Measurements from ENCODE around the gene CALM3. TPM values are rescaled to one million over a fixed set of nuclear protein-coding genes. Genes with fewer than 3 reads are reported as not detected.

The CALM3 gene
- polyA plus RNA-seq, 1 donor from 2014 or later = 630 TPM

- Histone ChIP-seq H3K79me2 (replicated peaks; ENCODE audit: insufficient read depth, low read length) (peaks cover 34% of the 10 kb centered on the region), H3K9me3 (ENCODE audit: low read length) (no peaks in the 10 kb centered on the region), H3K4me2 (ENCODE audit: low read length) (no peak overlapping the region), H3K27ac (ENCODE audit: low read length) (no peak overlapping the region), H3K4me3 (ENCODE audit: low read length) (no peak overlapping the region), H3F3A (ENCODE audit: insufficient read depth, low read length, poor library complexity, severe bottlenecking) (no peaks in the 10 kb centered on the region), H2AFZ (ENCODE audit: low read depth, low read length) (no peak overlapping the region), H3K27me3 (ENCODE audit: insufficient read depth, low read depth, low read length) (no peaks in the 10 kb centered on the region), H3K9ac (ENCODE audit: low read length) (no peak overlapping the region), H3K36me3 (ENCODE audit: insufficient read depth, low read length) (no peaks in the 10 kb centered on the region), H3K9me2 (ENCODE audit: insufficient read depth, low read length) (no peaks in the 10 kb centered on the region), H4K20me1 (ENCODE audit: insufficient read depth) (peaks cover 38% of the 10 kb centered on the region)
- TF ChIP-seq RAD21 (conservative IDR thresholded peaks at IDR 0.05) (no peak), REST (IDR thresholded peaks at IDR 0.05; ENCODE audit: borderline replicate concordance) (no peak), MXI1 (conservative IDR thresholded peaks at IDR 0.05; ENCODE audit: poor library complexity, severe bottlenecking) (no peak), POLR2AphosphoS5 (IDR thresholded peaks at IDR 0.05) (no peak), EZH2 (IDR thresholded peaks at IDR 0.05; ENCODE audit: borderline replicate concordance, insufficient read depth, low read length, poor library complexity, severe bottlenecking) (no peak), SMC3 (conservative IDR thresholded peaks at IDR 0.05; ENCODE audit: poor library complexity) (no peak), TAF1 (IDR thresholded peaks at IDR 0.05; ENCODE audit: low read depth) (no peak), EP300 (conservative IDR thresholded peaks at IDR 0.05; ENCODE audit: poor library complexity, severe bottlenecking) (no peak)
- TF ChIP-seq, protein P1, sequence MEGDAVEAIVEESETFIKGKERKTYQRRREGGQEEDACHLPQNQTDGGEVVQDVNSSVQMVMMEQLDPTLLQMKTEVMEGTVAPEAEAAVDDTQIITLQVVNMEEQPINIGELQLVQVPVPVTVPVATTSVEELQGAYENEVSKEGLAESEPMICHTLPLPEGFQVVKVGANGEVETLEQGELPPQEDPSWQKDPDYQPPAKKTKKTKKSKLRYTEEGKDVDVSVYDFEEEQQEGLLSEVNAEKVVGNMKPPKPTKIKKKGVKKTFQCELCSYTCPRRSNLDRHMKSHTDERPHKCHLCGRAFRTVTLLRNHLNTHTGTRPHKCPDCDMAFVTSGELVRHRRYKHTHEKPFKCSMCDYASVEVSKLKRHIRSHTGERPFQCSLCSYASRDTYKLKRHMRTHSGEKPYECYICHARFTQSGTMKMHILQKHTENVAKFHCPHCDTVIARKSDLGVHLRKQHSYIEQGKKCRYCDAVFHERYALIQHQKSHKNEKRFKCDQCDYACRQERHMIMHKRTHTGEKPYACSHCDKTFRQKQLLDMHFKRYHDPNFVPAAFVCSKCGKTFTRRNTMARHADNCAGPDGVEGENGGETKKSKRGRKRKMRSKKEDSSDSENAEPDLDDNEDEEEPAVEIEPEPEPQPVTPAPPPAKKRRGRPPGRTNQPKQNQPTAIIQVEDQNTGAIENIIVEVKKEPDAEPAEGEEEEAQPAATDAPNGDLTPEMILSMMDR (IDR thresholded peaks at IDR 0.05; ENCODE audit: poor library complexity, severe bottlenecking) = no peak
These were observed 7.0 kb downstream of the CALM3 start for GRCh38 chr19:46608178-46608577.

- no peaks in the 10 kb centered on the region for H3K36me3 ChIP-seq (ENCODE audit: insufficient read depth, low read length)
- no peak overlapping the region for H2AFZ ChIP-seq (ENCODE audit: low read depth, low read length)
- no peak overlapping the region for H3K27ac ChIP-seq (ENCODE audit: low read length)
- TF ChIP-seq POLR2AphosphoS5 (IDR thresholded peaks at IDR 0.05) (no peak), EP300 (conservative IDR thresholded peaks at IDR 0.05; ENCODE audit: poor library complexity, severe bottlenecking) (no peak), TAF1 (IDR thresholded peaks at IDR 0.05; ENCODE audit: low read depth) (no peak), SMC3 (conservative IDR thresholded peaks at IDR 0.05; ENCODE audit: poor library complexity) (no peak)
- peaks cover 32% of the 10 kb centered on the region for H4K20me1 ChIP-seq (ENCODE audit: insufficient read depth)
- H3K4me3 ChIP-seq (ENCODE audit: low read length) = no peak overlapping the region
- no peaks in the 10 kb centered on the region for H3K9me3 ChIP-seq (ENCODE audit: low read length)
- no peaks in the 10 kb centered on the region for H3K27me3 ChIP-seq (ENCODE audit: insufficient read depth, low read depth, low read length)
- H3K4me2 ChIP-seq (ENCODE audit: low read length) = no peak overlapping the region
- no peaks in the 10 kb centered on the region for H3F3A ChIP-seq (ENCODE audit: insufficient read depth, low read length, poor library complexity, severe bottlenecking)
- peaks cover 28% of the 10 kb centered on the region for H3K79me2 ChIP-seq (replicated peaks; ENCODE audit: insufficient read depth, low read length)
- no peak overlapping the region for H3K9ac ChIP-seq (ENCODE audit: low read length)
- H3K9me2 ChIP-seq (ENCODE audit: insufficient read depth, low read length) = no peaks in the 10 kb centered on the region
These were observed 7.6 kb downstream of the CALM3 start for GRCh38 chr19:46608581-46609345.
